Activated CD8-positive, alpha-beta memory T cell treated with anti-CD3 and anti-CD28 coated beads, Interleukin-2, amount 10 ng/mL, durations not matched to agents 7 days and 5 days (primary cell): ENCODE measurements around the gene PAGE4. TPM values are rescaled to one million over a fixed set of nuclear protein-coding genes. Genes with fewer than 3 reads are reported as not detected.

ENCODE experiments used
- ATAC-seq: fragments of 150-1000 bp; cut with Tn5 transposase; one replicate; pipeline ENCODE4 v1.10.0; 2021; ENCODE audit warnings: moderate library complexity
- CTCF ChIA-PET: fragments of 350-600 bp; sonication (Branson Sonifier 250); formaldehyde crosslinking; loops from one replicate; lab custom pipeline; 2021; ENCODE audit warnings: antibody characterized with exemption; lab: Charles Lee
- DNase-seq: peaks from one replicate; pipeline ENCODE4 v3.0.0-alpha.2; 2020
- H3K27ac Mint-ChIP-seq: one replicate; pipeline ENCODE4 v1.8.0; 2021; ENCODE audit warnings: mild to moderate bottlenecking, mixed read lengths
- H3K27me3 Mint-ChIP-seq: one replicate; pipeline ENCODE4 v1.8.0; 2021; ENCODE audit warnings: mixed read lengths
- H3K36me3 Mint-ChIP-seq: one replicate; pipeline ENCODE4 v1.8.0; 2021; ENCODE audit warnings: mild to moderate bottlenecking, mixed read lengths
- H3K4me1 Mint-ChIP-seq: one replicate; pipeline ENCODE4 v1.8.0; 2021; ENCODE audit warnings: mixed read lengths
- H3K4me3 Mint-ChIP-seq: one replicate; pipeline ENCODE4 v1.8.0; 2021; ENCODE audit warnings: mild to moderate bottlenecking, moderate library complexity, mixed read lengths
- H3K9me3 Mint-ChIP-seq: one replicate; pipeline ENCODE4 v1.8.0; 2022; ENCODE audit warnings: low read depth, mixed read lengths
- total RNA-seq, 2 experiments: library from RNA; stranded (reverse); gene quantifications; one replicate each; pipeline ENCODE4 v1.2.3, GENCODE V29; 2021

Gene PAGE4
- total RNA-seq, 2 experiments from 2014 or later, result not detected

DNA sequence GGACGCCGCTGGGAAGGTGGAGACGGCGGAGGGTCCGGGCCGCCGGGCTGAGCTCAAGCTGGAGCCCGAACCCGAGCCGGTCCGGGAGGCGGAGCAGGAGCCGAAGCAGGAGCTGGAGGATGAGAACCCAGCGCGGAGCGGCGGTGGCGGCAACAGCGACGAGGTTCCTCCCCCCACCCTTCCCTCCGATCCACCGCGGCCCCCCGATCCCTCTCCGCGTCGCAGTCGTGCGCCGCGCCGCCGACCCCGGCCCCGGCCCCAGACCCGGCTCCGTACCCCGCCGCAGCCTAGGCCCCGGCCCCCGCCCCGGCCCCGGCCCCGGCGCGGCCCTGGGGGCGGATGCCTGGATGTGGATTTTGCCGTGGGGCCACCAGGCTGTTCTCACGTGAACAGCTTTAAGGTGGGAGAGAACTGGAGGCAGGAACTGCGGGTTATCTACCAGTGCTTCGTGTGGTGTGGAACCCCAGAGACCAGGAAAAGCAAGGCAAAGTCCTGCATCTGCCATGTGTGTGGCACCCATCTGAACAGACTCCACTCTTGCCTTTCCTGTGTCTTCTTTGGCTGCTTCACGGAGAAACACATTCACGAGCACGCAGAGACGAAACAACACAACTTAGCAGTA lies 50.7 kb downstream of the PAGE4 start:
- Mint-ChIP-seq H3K4me3 (peak overlapping the region; percentile 72), H3K27me3 (no peaks in the 10 kb centered on the region), H3K36me3 (no peaks in the 10 kb centered on the region), H3K9me3 (no peaks in the 10 kb centered on the region), H3K27ac (peak overlapping the region; percentile 52), H3K4me1 (peaks cover 17% of the 10 kb centered on the region)
- DNase-seq (no peak), ATAC-seq (peak; percentile 10)
- CTCF ChIA-PET, result interaction anchor here (0.6 to 3.1 kb wide), 3 partner anchors 23 to 41 kb away, joined by 3 to 22 read pairs (median 4); partner anchors contain the start of gene CLCN5

DNA sequence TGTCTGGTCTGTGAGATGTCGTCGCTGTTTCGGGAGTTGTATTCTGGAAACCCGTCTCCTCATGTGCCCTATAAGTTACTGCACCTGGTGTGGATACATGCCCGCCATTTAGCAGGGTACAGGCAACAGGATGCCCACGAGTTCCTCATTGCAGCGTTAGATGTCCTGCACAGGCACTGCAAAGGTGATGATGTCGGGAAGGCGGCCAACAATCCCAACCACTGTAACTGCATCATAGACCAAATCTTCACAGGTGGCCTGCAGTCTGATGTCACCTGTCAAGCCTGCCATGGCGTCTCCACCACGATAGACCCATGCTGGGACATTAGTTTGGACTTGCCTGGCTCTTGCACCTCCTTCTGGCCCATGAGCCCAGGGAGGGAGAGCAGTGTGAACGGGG lies 51.6 kb downstream of the PAGE4 start:
- CTCF ChIA-PET, result interaction anchor here (3.1 kb wide), 1 partner anchor 40 kb away, joined by 22 read pairs; the partner anchor contains the start of gene CLCN5
- H3K4me3 Mint-ChIP-seq, result no peak overlapping the region
- peaks cover 16% of the 10 kb centered on the region for H3K4me1 Mint-ChIP-seq
- no peaks in the 10 kb centered on the region for H3K27me3 Mint-ChIP-seq
- ATAC-seq (no peak), DNase-seq (no peak)
- no peak overlapping the region for H3K27ac Mint-ChIP-seq
- no peaks in the 10 kb centered on the region for H3K9me3 Mint-ChIP-seq
- H3K36me3 Mint-ChIP-seq, result no peaks in the 10 kb centered on the region

Other genes with a start within 250 kb of the PAGE4 start
- gene GAGE12H, start 249.4 kb upstream of the PAGE4 start, total RNA-seq, result not detected
- gene GAGE2A, start 239.8 kb upstream of the PAGE4 start, total RNA-seq, result not detected
- gene GAGE1, start 230.3 kb upstream of the PAGE4 start, total RNA-seq, result not detected
- gene PAGE1, start 133.3 kb upstream of the PAGE4 start, total RNA-seq, result not detected
- 1 to 10 TPM; 1.0 to 1.7 TPM for gene USP27X, start 50.2 kb downstream of the PAGE4 start, total RNA-seq
- gene CLCN5, start 93.3 kb downstream of the PAGE4 start, total RNA-seq, result 1 to 10 TPM; 4.0 to 5.3 TPM